SK-N-SH treated with all-trans-retinoic acid at 6 μM for 48 hours (cell line): ENCODE data around the gene WWP2.

Experiments
- ATAC-seq: fragments of 200-7000 bp; cut with Tn5 transposase; 3 replicates; pipeline ENCODE4 v1.9.1; 2020; ENCODE audit warnings: mild to moderate bottlenecking, moderate library complexity
- ARNTL ChIP-seq: fragments of 450-650 bp; formaldehyde crosslinking; IDR thresholded peaks from 2 replicates; pipeline ENCODE4 v1.5.0; 2020; ENCODE audit warnings: low read depth, mild to moderate bottlenecking, moderate library complexity, borderline replicate concordance
- BACH2 ChIP-seq: fragments of 250-450 bp; sonication (Bioruptor Pico); IDR thresholded peaks from 2 replicates; pipeline ENCODE4 v1.9.0; 2021; ENCODE audit warnings: mild to moderate bottlenecking, borderline replicate concordance
- CREB5 ChIP-seq: fragments of 250-450 bp; sonication (Bioruptor Pico); IDR thresholded peaks from 2 replicates; pipeline ENCODE4 v1.5.1; 2020; ENCODE audit warnings: low read depth, mild to moderate bottlenecking, moderate library complexity
- CSRNP3 ChIP-seq: fragments of 250-450 bp; sonication (Bioruptor Pico); IDR thresholded peaks from 2 replicates; pipeline ENCODE4 v1.5.1; 2021; ENCODE audit warnings: mild to moderate bottlenecking, moderate library complexity
- ESRRG ChIP-seq: fragments of 250-450 bp; sonication (Bioruptor Pico); IDR thresholded peaks from 2 replicates; pipeline ENCODE4 v1.6.1; 2021; ENCODE audit warnings: mild to moderate bottlenecking
- GLIS3 ChIP-seq: fragments of 250-450 bp; sonication (Bioruptor Pico); IDR thresholded peaks from 2 replicates; pipeline ENCODE4 v1.5.0; 2020; ENCODE audit warnings: mild to moderate bottlenecking, moderate library complexity
- ISL1 ChIP-seq: fragments of 250-450 bp; sonication (Bioruptor Pico); IDR thresholded peaks from 2 replicates; pipeline ENCODE4 v2.1.2; 2022; ENCODE audit warnings: mild to moderate bottlenecking, moderate library complexity
- OSR1 ChIP-seq: fragments of 250-450 bp; sonication (Bioruptor Pico); IDR thresholded peaks from 2 replicates; pipeline ENCODE4 v1.8.0; 2022; ENCODE audit warnings: moderate library complexity, mild to moderate bottlenecking, inconsistent platforms
- PATZ1 ChIP-seq: fragments of 250-450 bp; sonication (Bioruptor Pico); IDR thresholded peaks from 2 replicates; pipeline ENCODE4 v1.8.0; 2020; ENCODE audit warnings: mild to moderate bottlenecking, moderate library complexity, borderline replicate concordance
- RARB ChIP-seq: fragments of 250-450 bp; sonication (Bioruptor Pico); IDR thresholded peaks from 2 replicates; pipeline ENCODE4 v1.8.0; 2021; ENCODE audit warnings: mild to moderate bottlenecking, moderate library complexity
- SNAI2 ChIP-seq: fragments of 250-450 bp; sonication (Bioruptor Pico); IDR thresholded peaks from 2 replicates; pipeline ENCODE4 v1.5.0; 2020; ENCODE audit warnings: mild to moderate bottlenecking, moderate library complexity
- TCF4 ChIP-seq: fragments of 250-450 bp; sonication (Bioruptor Pico); IDR thresholded peaks from 2 replicates; pipeline ENCODE4 v1.8.0; 2021; ENCODE audit warnings: mild to moderate bottlenecking, moderate library complexity, borderline replicate concordance
- TOX ChIP-seq: fragments of 250-450 bp; sonication (Bioruptor Pico); IDR thresholded peaks from 2 replicates; pipeline ENCODE4 v1.8.0; 2021; ENCODE audit warnings: mild to moderate bottlenecking, moderate library complexity, borderline replicate concordance
- TSHZ2 ChIP-seq: fragments of 250-450 bp; sonication (Bioruptor Pico); IDR thresholded peaks from 2 replicates; pipeline ENCODE4 v1.5.0; 2020; ENCODE audit warnings: mild to moderate bottlenecking, moderate library complexity
- ZC3H10 ChIP-seq: fragments of 250-450 bp; sonication (Bioruptor Pico); IDR thresholded peaks from 2 replicates; pipeline ENCODE4 v1.5.1; 2021; ENCODE audit warnings: mild to moderate bottlenecking, moderate library complexity
- ZFP3 ChIP-seq: fragments of 250-450 bp; sonication (Bioruptor Pico); IDR thresholded peaks from 2 replicates; pipeline ENCODE4 v1.5.0; 2020; ENCODE audit warnings: mild to moderate bottlenecking, moderate library complexity
- ZFP30 ChIP-seq: fragments of 450-650 bp; formaldehyde crosslinking; IDR thresholded peaks from 2 replicates; pipeline ENCODE4 v1.5.0; 2022; ENCODE audit warnings: mild to moderate bottlenecking, moderate library complexity
- ZNF70 ChIP-seq: fragments of 450-650 bp; formaldehyde crosslinking; IDR thresholded peaks from 2 replicates; pipeline ENCODE4 v1.5.0; 2020; ENCODE audit warnings: mild to moderate bottlenecking, moderate library complexity

Gene WWP2

GRCh38 chr16:69744363-69745231 is 17.5 kb upstream of the WWP2 start:
- no peak for TF ChIP-seq RARB
- TF ChIP-seq ARNTL: no peak
- TF ChIP-seq BACH2 (CRISPR knock-in tag): no peak
- no peak for ATAC-seq

- no peak for ATAC-seq
- no peak for TF ChIP-seq ZNF70 (CRISPR knock-in tag)
- no peak for TF ChIP-seq GLIS3
- no peak for TF ChIP-seq SNAI2 (CRISPR knock-in tag)
- TF ChIP-seq BACH2 (CRISPR knock-in tag): no peak
- no peak for TF ChIP-seq ARNTL
- no peak for TF ChIP-seq RARB
- no peak for TF ChIP-seq ZC3H10
- no peak for TF ChIP-seq CSRNP3 (CRISPR knock-in tag)
- TF ChIP-seq TSHZ2: no peak
- TF ChIP-seq ZFP3: no peak
- TF ChIP-seq ZFP30 (CRISPR knock-in tag): no peak
- TF ChIP-seq OSR1: no peak
- TF ChIP-seq TOX (CRISPR knock-in tag): no peak
- no peak for TF ChIP-seq PATZ1 (CRISPR knock-in tag)
- TF ChIP-seq ISL1 (CRISPR knock-in tag): no peak
- TF ChIP-seq ESRRG (CRISPR knock-in tag): no peak
- no peak for TF ChIP-seq CREB5
- TF ChIP-seq TCF4: no peak
Observed at GRCh38 chr16:69745232-69745612, 16.9 kb upstream of the WWP2 start.

GRCh38 chr16:69745959-69746358 is 16.2 kb upstream of the WWP2 start:
- TF ChIP-seq TCF4: no peak
- no peak for TF ChIP-seq ARNTL
- TF ChIP-seq TOX (CRISPR knock-in tag): no peak
- no peak for TF ChIP-seq TSHZ2
- TF ChIP-seq PATZ1 (CRISPR knock-in tag): no peak
- no peak for TF ChIP-seq ZFP30 (CRISPR knock-in tag)
- ATAC-seq: no peak
